Activated CD4-positive, CD25-positive, alpha-beta regulatory T cell treated with anti-CD3 and anti-CD28 coated beads, Interleukin-2, amount 50 U/mL, for 24 hours (primary cell): ENCODE measurements around the gene XK.
A peak's percentile ranks its signal among the peaks of the same experiment; 100 is the strongest.
"Not testable (repeated sequence)": the region's sequence is repeated elsewhere in the genome, so short reads cannot be mapped to it uniquely, and the experiment has no call there.

Source experiments
- ATAC-seq, 2 donors: fragments of 150-1000 bp; cut with Tn5 transposase; one replicate each; pipeline ENCODE4 v1.10.0; 2021; ENCODE audit warnings: mild to moderate bottlenecking in 1 of 2, moderate library complexity in 1 of 2

Gene XK

GRCh38 chrX:37685381-37686359, at the start of gene XK:
XK (plus strand) TSS chrX:37685791; CDS start chrX:37685962, 171 bp downstream.
- ATAC-seq = peak; percentile 56 to 60

GRCh38 chrX:37638047-37638446, 47.5 kb upstream of the XK start:
- no peak for ATAC-seq

- ATAC-seq = no peak
Measured at GRCh38 chrX:37640142-37640541, 45.4 kb upstream of the XK start.

GRCh38 chrX:37641859-37642258, 43.7 kb upstream of the XK start:
- no peak for ATAC-seq

GRCh38 chrX:37644381-37645305, 40.9 kb upstream of the XK start:
- no peak for ATAC-seq

GRCh38 chrX:37646254-37646653, 39.3 kb upstream of the XK start:
- ATAC-seq = no peak

GRCh38 chrX:37650879-37651278, 34.7 kb upstream of the XK start:
- ATAC-seq = not testable (repeated sequence)

- no peak for ATAC-seq
Measured at GRCh38 chrX:37651921-37652452, 33.6 kb upstream of the XK start.

- no peak for ATAC-seq
Measured at GRCh38 chrX:37652589-37653231, 32.9 kb upstream of the XK start.

- no peak for ATAC-seq
Measured at GRCh38 chrX:37653397-37654085, 32.0 kb upstream of the XK start.

GRCh38 chrX:37658343-37659030, 27.1 kb upstream of the XK start:
- no peak for ATAC-seq

GRCh38 chrX:37659047-37659446, 26.5 kb upstream of the XK start:
- ATAC-seq = no peak

- ATAC-seq = no peak
Measured at GRCh38 chrX:37662181-37662580, 23.4 kb upstream of the XK start.

GRCh38 chrX:37666516-37666915, 19.1 kb upstream of the XK start:
- no peak for ATAC-seq

- no peak for ATAC-seq
Measured at GRCh38 chrX:37667141-37667540, 18.4 kb upstream of the XK start.

- no peak for ATAC-seq
Measured at GRCh38 chrX:37672563-37672962, 13.0 kb upstream of the XK start.

GRCh38 chrX:37676811-37677210, 8.8 kb upstream of the XK start:
- no peak for ATAC-seq

- ATAC-seq = no peak
Measured at GRCh38 chrX:37677243-37677642, 8.3 kb upstream of the XK start.

- no peak for ATAC-seq
Measured at GRCh38 chrX:37677765-37678164, 7.8 kb upstream of the XK start.

- no peak for ATAC-seq
Measured at GRCh38 chrX:37678574-37678973, 7.0 kb upstream of the XK start.

- no peak for ATAC-seq
Measured at GRCh38 chrX:37679230-37679629, 6.4 kb upstream of the XK start.
